ENCODE data around the gene OR2T11.

- no peak for TF ChIP-seq NR2F1 (CRISPR knock-in tag; IDR thresholded peaks at IDR 0.05)
- TF ChIP-seq JUNB (CRISPR knock-in tag; IDR thresholded peaks at IDR 0.05; ENCODE audit: borderline replicate concordance) = no peak
- TF ChIP-seq POLR2A (IDR thresholded peaks at IDR 0.05; ENCODE audit: insufficient read depth in 1 of 2, low read depth in 2 of 2, low read length in 2 of 2) = no peak
- TF ChIP-seq HMGA1 (CRISPR knock-in tag; conservative IDR thresholded peaks at IDR 0.05) = no peak
- no peak for TF ChIP-seq TGIF2 (CRISPR knock-in tag; IDR thresholded peaks at IDR 0.05)
- no peak for TF ChIP-seq DPF2 (CRISPR knock-in tag; IDR thresholded peaks at IDR 0.05; ENCODE audit: borderline replicate concordance, low read depth)
- no peak for TF ChIP-seq CBFB (CRISPR knock-in tag; IDR thresholded peaks at IDR 0.05)
- TF ChIP-seq RAD21 (CRISPR knock-in tag; IDR thresholded peaks at IDR 0.05) = no peak
- TF ChIP-seq, protein P1, sequence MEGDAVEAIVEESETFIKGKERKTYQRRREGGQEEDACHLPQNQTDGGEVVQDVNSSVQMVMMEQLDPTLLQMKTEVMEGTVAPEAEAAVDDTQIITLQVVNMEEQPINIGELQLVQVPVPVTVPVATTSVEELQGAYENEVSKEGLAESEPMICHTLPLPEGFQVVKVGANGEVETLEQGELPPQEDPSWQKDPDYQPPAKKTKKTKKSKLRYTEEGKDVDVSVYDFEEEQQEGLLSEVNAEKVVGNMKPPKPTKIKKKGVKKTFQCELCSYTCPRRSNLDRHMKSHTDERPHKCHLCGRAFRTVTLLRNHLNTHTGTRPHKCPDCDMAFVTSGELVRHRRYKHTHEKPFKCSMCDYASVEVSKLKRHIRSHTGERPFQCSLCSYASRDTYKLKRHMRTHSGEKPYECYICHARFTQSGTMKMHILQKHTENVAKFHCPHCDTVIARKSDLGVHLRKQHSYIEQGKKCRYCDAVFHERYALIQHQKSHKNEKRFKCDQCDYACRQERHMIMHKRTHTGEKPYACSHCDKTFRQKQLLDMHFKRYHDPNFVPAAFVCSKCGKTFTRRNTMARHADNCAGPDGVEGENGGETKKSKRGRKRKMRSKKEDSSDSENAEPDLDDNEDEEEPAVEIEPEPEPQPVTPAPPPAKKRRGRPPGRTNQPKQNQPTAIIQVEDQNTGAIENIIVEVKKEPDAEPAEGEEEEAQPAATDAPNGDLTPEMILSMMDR (CRISPR knock-in tag; IDR thresholded peaks at IDR 0.05) = no peak
- no peak for TF ChIP-seq FOXM1 (CRISPR knock-in tag; IDR thresholded peaks at IDR 0.05)
- no peak for TF ChIP-seq EZH2 (conservative IDR thresholded peaks at IDR 0.05; ENCODE audit: low read depth, low read length)
Measured at GRCh38 chr1:248592655-248593054, 42.2 kb downstream of the OR2T11 start.
